Subcutaneous adipose tissue (tissue), 4 donors: Measurements from ENCODE around the gene SIX2. TPM values are rescaled to one million over a fixed set of nuclear protein-coding genes. Genes with fewer than 3 reads are reported as not detected.

Experiments
- total RNA-seq, 4 donors: library from RNA; depleted of rRNA; stranded (reverse); fragments of >200 nt; gene quantifications; one replicate each; pipeline ENCODE4 v1.1.0, GENCODE V29; 2016
- TF ChIP-seq, protein P1 (sequence below): fragments of 450-650 bp; IDR thresholded peaks from one replicate; pipeline ENCODE4 v1.5.1; 2016; ENCODE audit warnings: low read depth, mild to moderate bottlenecking, control low read depth, antibody characterized with exemption, moderate library complexity

Gene SIX2
- total RNA-seq, result 1 to 10 TPM; 1.4 to 3.8 (median 2.3) TPM

DNA sequence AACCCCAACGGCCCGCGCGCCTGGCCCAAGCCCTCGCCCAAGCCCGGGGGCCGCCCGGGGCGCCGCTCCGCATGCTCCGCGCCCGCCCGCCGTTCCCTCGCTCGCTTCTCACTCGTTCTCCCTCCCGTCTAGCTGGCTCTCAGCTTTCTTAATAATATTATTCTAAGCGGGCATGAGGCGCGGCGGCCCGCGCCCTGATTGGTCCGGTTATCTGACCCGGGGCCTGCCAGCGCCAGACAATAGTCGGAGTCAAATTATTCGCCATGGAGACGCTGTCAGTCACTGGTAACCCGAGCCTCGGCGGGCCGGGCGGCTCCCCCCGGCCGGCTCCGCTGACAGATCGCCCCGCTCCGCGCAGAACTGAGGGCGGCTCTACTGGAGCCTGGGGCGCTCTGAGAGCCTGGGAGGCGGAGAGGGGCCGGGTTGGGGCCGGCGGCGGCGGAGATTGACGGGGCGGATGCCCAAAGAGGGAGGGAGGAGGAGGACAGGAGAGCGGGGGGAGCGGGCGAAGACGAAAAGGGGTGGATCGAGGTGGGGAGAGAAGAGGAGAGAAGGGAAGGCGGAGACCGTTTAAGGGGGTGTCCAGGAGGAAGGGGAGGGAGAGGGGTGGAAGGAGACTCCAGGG is at the start of gene SIX2:
Gene SIX2 (minus strand): TSS at position 150 of the 625 bp plus-strand sequence. CDS start 342 bp downstream, outside the sequence.
- TF ChIP-seq, protein P1, sequence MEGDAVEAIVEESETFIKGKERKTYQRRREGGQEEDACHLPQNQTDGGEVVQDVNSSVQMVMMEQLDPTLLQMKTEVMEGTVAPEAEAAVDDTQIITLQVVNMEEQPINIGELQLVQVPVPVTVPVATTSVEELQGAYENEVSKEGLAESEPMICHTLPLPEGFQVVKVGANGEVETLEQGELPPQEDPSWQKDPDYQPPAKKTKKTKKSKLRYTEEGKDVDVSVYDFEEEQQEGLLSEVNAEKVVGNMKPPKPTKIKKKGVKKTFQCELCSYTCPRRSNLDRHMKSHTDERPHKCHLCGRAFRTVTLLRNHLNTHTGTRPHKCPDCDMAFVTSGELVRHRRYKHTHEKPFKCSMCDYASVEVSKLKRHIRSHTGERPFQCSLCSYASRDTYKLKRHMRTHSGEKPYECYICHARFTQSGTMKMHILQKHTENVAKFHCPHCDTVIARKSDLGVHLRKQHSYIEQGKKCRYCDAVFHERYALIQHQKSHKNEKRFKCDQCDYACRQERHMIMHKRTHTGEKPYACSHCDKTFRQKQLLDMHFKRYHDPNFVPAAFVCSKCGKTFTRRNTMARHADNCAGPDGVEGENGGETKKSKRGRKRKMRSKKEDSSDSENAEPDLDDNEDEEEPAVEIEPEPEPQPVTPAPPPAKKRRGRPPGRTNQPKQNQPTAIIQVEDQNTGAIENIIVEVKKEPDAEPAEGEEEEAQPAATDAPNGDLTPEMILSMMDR, result no peak

DNA sequence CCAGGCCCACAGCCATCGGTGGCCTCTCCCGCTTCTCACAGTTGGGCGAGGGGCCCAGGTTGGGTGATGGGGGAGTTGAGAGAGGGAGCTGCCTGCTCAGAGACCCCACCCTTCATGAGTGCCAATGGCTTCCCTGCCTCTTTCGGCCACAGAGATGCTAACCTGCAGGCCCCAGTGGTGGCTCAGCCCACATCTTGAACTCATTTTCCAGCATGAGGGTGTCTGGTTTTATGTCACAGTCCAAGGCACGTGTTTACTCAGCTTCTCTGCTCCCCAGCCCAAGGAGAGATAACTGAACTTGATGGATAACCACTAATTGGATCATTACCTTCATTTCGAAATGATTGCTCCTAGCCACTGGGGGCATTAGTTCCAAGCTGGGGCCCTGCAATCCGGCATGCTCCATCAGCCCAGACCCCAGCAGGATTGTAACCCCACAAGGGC is 45.9 kb upstream of the SIX2 start:
- TF ChIP-seq, protein P1, result no peak

DNA sequence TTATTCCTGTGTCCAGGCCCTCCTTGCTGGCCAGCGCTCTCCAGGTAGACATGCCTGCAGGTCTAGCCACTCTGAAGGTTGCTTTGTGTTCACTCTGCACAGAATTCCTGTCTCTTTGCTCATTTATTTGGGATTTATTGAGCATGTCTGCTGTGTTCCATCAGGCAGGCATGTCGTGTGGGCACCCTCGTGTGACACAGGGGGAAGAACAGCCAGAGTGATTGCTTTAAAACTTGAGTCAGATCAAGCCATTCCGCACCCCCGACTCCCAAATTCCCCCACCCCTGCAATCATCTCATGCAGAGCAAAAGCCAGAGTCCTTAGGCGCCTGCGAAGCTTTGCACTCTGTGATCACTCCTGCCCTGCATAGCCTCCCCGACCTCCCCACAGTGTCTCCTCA is 44.7 kb upstream of the SIX2 start:
- TF ChIP-seq, protein P1, result no peak

DNA sequence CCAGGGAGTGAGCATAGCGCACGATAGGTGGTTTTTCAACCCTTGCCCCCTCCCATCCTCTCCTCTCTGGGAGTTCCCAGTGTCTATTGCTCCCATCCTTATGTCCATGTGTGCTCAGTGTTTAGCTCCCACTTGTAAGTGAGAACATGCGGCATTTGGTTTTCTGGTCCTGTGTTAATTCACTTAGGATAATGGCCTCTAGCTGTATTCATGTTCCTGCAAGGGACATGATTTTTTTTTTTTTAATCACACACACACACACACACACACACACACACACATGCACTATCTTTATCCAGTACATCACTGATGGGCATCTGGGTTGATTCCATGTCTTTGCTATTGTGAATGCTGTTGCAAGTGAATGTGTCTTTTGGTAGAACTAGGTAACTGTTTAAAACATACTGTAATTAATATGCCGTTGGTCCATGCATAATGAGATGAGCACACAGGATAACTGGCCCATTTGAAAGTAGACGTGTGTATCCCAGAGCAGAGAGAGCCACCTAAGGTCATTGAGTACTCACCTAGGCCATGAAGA is 43.2 kb upstream of the SIX2 start:
- TF ChIP-seq, protein P1, result no peak

DNA sequence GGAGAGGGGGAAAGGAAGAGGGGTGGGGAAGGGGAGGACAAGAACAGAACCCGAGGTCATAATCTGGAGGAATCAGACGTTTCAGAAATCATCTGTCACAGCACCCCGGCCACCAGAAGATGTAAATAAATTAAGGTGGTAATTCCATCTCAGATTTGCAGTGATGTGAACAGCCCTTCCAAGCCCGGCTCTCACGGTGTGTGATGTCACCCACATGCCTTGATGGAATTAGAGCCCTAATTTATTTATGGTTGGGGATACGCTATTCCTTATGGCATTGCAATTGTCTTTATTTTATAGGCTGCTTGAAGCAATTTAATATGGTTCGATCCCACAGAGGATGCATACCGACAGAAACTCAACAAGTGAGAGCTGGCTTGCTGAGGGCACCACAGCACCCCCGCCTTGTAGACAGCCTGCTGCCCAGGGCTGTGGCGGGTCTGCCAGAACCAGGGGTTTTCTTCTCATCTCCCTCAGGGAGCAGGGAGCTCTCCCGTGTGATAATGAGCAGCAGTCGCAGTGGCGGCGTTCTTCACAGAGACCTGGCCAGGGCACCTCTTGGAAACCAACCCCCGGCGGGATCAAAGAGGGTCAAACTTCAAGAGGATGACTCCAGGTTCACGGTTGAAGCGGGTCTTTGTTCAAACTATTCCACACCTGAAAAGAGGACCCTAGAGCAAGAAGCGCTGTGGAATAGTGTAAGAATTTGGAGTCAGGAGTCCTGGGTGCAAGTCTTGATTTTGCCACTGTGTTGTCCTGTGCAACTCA is 40.5 kb upstream of the SIX2 start:
- TF ChIP-seq, protein P1, result no peak

DNA sequence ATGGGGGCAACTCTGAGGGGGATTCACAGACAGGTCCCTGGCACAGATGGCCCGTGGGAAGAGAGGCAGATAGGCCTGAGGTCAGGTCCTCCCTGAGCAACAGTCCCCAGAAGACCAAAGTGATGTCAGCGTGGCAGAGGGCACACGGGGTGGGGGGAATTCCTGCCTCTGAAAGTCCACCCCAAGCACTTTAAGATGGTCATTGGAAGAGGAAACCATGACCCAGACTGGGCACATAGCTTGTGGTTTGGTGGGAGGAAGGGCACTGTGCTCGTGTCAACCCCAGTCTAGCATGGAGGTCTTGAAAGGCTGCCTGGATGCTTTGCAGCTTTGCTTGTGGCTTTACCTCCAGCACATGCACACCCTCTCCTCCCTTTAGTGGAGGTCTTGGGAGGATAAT is 38.0 kb upstream of the SIX2 start:
- TF ChIP-seq, protein P1, result no peak

DNA sequence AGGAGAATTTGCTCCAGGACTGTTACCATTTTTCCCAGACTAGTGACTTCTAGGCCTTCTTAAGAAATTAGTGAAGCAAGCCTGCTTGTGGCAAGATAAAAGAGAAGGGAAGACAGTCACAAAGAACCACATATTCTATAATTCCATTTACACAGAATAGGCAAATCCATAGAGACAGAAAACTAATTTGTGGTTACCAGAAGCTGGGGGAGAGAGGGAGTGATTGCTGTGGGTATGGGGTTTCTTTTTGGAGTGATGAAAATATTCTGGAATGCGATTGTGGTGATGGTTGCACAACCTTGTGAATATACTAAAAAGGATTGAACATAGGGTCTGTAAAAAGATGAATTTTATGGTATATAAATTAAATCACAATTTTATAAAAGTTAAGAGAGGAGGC is 37.5 kb upstream of the SIX2 start:
- TF ChIP-seq, protein P1, result no peak
